GM19035 (cell line): ENCODE results near the gene DUOXA2.
"Not testable (repeated sequence)": the region's sequence is repeated elsewhere in the genome, so short reads cannot be mapped to it uniquely, and the experiment has no call there.

Experiments
- ATAC-seq: cut with Tn5 transposase; IDR thresholded peaks from one replicate; pipeline ENCODE4 v1.9.1; 2021; ENCODE audit not compliant: unreplicated experiment

DUOXA2 gene

DNA sequence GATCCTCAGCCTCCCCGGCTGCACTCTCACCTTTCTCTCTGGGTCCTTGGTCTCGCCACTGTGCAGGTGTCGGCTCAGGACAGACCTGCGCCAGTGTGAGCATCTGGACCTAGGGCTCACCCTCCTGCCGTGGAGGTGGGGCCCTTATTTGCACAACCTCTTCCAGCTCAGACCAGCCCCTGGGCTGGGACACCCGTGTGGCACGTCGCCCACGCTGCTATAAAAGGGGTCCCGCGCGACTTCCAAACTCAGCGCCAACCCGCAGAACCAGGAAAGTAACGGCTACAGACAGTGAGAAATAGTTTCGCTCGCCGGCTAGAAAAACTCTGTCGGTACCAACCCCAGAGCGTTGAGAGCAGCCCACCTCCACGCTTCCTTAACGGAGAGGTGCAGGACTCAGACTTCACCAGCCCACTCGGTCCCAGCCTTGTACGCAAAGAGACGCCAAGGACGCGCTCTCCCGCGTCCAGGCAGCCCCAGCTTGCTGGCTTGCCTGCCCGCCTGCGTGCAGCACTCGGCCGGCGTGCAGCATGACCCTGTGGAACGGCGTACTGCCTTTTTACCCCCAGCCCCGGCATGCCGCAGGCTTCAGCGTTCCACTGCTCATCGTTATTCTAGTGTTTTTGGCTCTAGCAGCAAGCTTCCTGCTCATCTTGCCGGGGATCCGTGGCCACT is at the start of gene DUOXA2, which contains the start of gene DUOX2:
TSS of gene DUOXA2 (plus strand) at position 251 of the 675 bp plus-strand sequence. CDS start at position 531, 280 bp downstream.
TSS of gene DUOX2 (minus strand) at position 97 of the 675 bp plus-strand sequence. CDS start 761 bp downstream, outside the sequence.
- no peak for ATAC-seq

- no peak for ATAC-seq
Measured at GRCh38 chr15:45064386-45064785, 49.7 kb upstream of the DUOXA2 start.

- ATAC-seq: not testable (repeated sequence)
Measured at GRCh38 chr15:45069942-45070360, 44.2 kb upstream of the DUOXA2 start.

DNA sequence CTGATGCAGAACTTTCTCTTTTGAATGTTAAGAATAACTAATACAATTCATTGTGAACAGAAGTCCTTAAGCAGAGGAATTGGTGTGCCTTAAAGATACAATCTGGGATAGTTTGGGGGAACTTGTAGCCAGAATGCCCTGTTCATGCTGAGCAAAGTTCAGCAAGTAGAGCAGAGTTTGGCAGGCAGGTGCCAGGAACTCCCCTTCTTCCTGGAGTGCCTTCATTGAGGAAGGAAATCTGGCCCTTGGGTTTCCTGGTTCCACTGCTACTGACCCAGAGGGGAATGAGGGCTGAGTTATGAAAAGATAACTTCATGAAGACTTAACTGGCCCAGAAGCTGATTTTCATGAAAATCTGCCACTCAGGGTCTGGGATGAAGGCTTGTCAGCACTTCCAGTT is 40.5 kb upstream of the DUOXA2 start:
- ATAC-seq: not testable (repeated sequence)

DNA sequence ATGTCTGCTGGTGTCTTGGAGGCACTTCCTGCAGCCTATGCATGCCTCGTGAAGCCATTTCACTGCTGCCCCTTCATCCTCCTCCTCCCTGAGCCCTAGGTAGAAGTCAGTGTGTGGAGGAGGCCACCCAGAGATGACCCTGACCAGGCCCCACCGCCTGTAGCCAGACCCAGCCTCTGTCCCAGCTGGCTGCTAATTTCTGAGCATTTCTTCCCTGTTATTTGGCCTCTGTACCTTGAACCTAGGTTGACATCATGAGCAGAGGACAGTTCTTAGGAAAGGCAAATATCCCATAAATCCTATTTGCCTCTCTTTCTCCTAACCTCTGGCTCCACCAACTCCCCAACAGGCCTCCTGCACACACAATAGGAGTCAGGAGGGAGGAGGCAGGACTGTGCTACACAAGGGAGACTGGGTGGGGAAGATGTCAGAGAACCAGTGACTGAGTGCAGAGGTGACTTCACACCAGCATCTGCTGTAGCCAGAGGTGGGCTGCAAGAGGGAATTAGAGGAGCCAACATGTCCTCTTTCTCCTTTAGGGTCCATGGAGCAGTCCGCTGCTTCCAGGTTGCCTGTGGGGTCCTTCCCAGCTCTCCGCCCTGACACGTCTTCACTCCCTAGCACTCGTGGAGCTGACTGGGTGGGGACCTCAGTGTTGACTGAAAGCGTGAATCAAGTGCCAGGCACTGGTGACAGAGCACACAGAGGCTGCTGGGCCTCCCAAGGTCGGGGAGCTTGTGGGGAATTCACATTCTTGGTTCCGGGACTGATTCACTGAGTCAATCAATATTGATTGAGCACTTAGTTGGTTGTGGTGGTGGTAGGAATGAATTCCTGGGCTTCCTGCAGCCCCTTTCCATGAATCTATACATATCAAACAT is 38.4 kb upstream of the DUOXA2 start:
- ATAC-seq: not testable (repeated sequence)

- ATAC-seq: not testable (repeated sequence)
Measured at GRCh38 chr15:45077391-45077790, 36.7 kb upstream of the DUOXA2 start.

DNA sequence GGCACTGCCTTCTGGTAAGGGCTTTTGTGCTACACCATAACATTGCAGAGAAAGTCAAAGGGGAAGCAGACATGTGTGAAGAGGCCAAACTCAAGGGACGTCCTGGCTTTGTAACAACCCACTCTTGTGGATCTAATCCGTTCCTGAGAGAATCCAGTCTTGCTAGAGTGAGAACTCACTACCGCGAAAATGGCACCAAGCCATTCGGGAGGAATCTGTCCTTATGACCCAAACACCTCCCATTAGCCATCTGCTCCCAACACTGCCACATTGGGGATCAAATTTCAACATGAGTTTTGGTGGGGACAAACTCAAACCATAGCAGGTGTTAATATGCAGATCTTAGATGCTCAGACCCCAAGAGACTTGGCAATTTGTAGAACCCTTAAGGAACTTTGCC is 34.9 kb upstream of the DUOXA2 start:
- ATAC-seq: not testable (repeated sequence)

DNA sequence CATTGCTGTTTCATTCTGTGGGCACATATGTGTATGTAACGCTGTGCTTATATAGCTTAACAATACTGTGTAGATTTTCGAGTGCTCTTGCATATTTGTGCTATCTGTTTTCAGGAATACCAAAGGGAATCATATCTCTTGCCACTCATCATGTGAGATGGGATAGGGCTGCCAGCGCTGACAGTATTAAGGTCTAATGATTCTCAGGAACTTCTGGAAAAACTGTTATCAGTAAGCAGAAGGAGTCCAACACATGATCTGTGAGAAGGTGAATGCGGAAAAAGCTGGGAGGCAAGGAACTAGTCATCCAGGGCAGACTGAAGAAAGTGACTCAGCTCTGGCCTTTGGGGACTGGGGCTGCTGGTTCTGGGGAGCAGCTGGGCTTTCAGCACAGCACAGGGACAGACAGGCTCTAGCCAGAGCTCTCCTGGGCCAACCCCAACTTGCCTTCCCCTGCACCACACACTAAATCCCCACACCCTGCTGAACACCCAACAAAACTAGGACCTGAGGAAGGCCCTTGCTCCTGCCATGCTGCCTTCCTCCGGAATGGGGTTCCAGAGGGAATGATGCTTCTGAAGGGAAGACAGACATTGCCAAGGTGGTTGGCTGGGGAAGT is 34.4 kb upstream of the DUOXA2 start:
- not testable (repeated sequence) for ATAC-seq

DNA sequence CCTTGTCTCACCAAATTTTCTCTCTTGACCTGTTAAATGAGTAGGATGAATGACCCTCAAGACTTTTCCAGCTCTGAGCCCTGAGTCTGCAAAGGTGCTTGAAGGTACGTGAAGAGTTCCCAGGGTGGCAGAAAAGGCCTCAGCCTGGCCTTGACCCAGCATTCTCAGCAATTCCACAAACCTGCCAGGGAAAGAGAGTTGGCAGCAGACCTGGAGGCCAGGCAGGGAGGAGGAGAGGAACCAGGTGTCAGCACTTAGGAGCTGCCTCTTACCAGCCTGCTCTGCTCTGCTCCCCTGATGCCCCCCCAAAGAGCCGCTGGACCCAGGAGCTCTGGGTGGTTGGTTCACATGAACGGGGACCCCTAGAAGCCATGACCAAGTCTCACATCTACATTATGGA is 33.5 kb upstream of the DUOXA2 start:
- not testable (repeated sequence) for ATAC-seq

DNA sequence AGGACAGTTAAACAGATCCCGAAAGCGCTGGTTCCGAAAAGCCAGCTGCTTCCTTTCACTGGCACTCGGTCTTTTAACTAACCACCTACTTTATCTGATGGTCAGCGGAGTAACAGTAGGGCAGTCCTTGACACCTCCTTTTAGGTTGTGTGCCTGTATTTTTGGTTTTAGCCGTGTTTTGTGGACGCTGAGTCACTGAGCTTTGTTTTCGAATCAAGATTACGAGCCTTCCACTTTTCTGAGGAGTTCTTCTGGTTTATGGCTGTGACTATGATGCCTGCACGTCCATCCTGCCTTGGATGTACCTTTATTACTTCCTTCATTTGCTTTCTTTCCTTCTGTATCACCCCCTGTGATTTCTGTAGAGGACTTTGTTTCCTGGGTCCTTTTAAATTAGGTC is 31.7 kb upstream of the DUOXA2 start:
- not testable (repeated sequence) for ATAC-seq

DNA sequence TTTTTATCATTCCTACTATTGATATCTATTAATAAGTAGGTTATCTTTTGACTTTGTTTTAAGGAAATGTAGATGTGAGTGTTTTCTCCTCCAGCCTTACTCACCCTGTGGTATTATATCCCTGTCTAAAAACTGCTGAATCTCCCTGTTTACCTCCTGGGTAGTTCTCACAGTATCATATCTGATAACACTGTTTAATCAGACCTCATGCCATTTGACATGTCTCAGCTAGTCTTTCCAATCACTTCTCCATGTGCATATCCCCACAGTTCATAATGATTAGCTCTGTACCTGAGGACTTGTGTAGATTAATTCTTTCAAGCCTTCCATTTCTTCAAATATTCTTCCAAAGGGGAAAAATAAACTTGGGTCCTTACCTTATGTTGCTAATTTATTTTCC is 30.9 kb upstream of the DUOXA2 start:
- no peak for ATAC-seq

DNA sequence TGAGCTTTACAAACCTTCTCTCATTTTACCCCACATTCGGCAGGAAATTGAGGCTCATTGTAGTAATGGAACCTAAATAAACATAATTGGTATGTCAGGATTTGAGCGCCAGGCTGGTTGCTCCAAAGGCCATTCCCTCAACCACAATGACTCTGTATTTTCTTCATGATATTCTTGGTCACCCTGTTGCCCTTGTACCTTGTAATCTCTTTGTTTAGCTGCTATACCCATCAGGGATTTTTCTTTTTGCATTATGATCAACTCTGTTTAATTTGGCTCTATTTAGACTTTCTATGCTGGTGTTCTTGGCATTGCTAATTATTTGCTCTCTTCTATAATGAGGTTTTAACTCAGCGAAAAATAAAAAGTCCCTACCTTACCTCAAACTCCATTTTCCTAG is 30.0 kb upstream of the DUOXA2 start:
- no peak for ATAC-seq

GRCh38 chr15:45087513-45087912 is 26.6 kb upstream of the DUOXA2 start:
- no peak for ATAC-seq

- no peak for ATAC-seq
Measured at GRCh38 chr15:45088801-45089711, 25.1 kb upstream of the DUOXA2 start.

- no peak for ATAC-seq
Measured at GRCh38 chr15:45089712-45090373, 24.3 kb upstream of the DUOXA2 start.

DNA sequence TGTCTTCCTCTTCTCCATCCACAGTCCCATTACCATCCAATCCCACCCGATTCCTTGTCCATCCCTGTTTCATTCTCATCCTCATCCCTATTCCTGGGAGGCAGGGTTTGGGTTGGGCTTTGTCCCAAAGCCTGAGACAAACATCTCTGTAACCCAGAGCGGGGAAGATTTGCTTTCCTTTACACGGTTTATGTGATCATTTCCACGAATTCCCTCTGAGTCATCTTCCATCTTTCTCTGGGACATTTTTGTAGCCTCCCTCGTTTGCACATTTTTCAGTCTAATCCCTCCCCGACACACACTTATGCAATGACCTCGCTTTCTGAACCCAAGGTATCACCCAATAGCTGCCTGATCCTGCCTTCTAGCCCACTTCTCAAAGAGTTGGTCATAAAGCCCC is 23.0 kb upstream of the DUOXA2 start:
- no peak for ATAC-seq

DNA sequence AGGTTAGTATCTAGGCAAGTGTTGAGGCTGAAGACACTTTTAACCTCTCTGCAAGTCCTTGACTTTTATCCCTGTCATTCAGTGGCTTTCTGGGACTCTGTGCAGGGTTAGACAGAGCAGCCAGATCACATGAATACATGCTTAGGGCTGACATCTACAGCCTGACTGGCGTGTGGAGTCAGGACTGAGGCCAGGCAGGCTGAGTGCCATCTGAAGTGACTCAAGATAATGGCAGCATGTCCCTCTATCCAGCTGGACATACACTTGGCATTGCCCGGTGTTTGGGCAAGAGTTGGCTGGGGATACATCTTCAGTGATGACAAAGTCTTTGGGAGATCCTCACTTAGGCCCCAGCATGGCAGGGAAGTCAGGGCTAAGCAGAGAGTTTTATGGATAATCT is 22.6 kb upstream of the DUOXA2 start:
- ATAC-seq: no peak

DNA sequence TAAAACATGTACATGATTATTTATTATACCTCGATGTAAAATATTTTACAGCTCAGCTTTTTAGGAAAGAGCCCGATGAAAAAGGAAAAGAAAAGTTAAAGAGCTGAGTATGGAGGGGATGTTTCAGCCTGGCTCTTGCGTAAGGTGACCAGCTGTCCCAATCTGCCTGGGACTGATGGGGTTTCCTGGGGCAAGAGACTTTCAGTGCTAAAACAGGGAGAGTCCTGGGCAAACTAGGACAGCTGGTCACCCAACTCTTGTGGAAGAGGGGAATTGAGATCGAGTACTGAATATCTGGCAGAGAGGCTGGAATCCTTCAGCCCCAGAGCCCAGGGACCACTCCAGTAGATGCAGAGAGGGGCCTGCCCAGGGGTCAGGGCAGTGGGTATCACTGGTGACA is 21.1 kb upstream of the DUOXA2 start:
- no peak for ATAC-seq

DNA sequence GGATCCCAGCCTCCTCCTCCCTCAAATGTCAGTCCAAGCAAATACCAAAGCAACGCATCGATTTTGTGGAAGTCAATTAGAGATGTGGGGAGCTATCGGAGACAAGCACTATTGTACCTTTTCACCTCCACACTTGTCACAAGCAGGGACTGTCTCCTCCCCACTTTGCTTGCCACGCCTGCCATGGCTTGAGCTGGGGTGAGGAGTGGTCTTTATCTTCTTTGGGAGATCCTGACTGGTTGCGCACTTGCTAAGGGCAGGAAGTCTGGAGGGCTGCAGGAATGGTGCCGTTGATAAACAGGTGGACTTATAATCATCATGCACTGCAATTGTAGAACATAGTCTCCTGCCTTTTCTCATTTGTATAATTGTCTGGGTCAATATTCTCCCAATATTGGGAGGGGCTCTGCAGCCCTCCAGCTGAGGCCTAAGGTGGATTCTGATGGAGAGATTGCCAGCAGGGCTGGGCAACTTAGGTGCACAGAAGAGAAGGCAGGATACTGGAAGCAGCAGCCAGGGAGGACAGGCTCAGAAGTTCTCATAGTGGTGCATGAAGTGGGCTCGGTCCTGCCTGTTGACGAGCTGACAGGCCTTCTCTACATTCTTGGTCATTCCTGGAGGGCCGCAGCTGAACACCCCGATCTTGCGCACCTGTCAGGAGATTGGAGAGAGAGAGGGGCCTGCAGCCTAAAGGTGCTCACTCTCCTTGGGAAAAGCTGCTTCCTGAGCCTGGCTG is 20.3 kb upstream of the DUOXA2 start:
- no peak for ATAC-seq
